Natural killer cell (primary cell): ENCODE results near the gene TSPAN17. TPM values are rescaled to one million over a fixed set of nuclear protein-coding genes. Genes with fewer than 3 reads are reported as not detected.

ENCODE experiments used
- ATAC-seq, 3 donors: fragments of 150-1000 bp in 2 of 3; fragments of 200-7000 bp in 1 of 3; cut with Tn5 transposase; 1 replicate in 1 of 3; 2 replicates in 2 of 3; pipeline ENCODE4 v1.10.0; 2021; ENCODE audit warnings: mild to moderate bottlenecking in 2 of 3, moderate library complexity in 2 of 3
- DNase-seq, 2 donors: peaks; one replicate each; pipeline versions ENCODE4 v3.0.0 to v3.0.0-alpha.2; 2013 to 2021; ENCODE audit warnings: mixed read lengths in 1 of 2
- H3K27ac ChIP-seq: one replicate; pipeline ENCODE4 v1.5.1; 2013; ENCODE audit warnings: mild to moderate bottlenecking, low read length
- H3K27me3 ChIP-seq: one replicate; pipeline ENCODE4 v1.6.1; 2013; ENCODE audit warnings: low read length; ENCODE audit not compliant: control insufficient read depth, insufficient read depth
- H3K36me3 ChIP-seq: one replicate; pipeline ENCODE4 v1.6.1; 2013; ENCODE audit warnings: low read length; ENCODE audit not compliant: control insufficient read depth, insufficient read depth
- H3K4me1 ChIP-seq: one replicate; pipeline ENCODE4 v1.6.1; 2013; ENCODE audit warnings: low read length; ENCODE audit not compliant: control insufficient read depth, insufficient read depth
- H3K4me3 ChIP-seq: one replicate; pipeline ENCODE4 v1.5.1; 2013; ENCODE audit warnings: low read length
- H3K9me3 ChIP-seq: one replicate; pipeline ENCODE4 v1.6.1; 2013; ENCODE audit warnings: low read length; ENCODE audit not compliant: control insufficient read depth, insufficient read depth
- H3K27ac Mint-ChIP-seq, 2 donors: one replicate each; pipeline ENCODE4 v1.8.0; 2022; ENCODE audit warnings: mild to moderate bottlenecking in 2 of 2, mixed read lengths in 2 of 2, moderate library complexity in 1 of 2
- H3K27me3 Mint-ChIP-seq, 2 donors: one replicate each; pipeline ENCODE4 v1.8.0; 2022; ENCODE audit warnings: low read depth in 2 of 2, mixed read lengths in 2 of 2
- H3K36me3 Mint-ChIP-seq: one replicate; pipeline ENCODE4 v1.8.0; 2022; ENCODE audit warnings: mixed read lengths
- H3K4me1 Mint-ChIP-seq, 2 donors: one replicate each; pipeline ENCODE4 v1.8.0; 2022; ENCODE audit warnings: mixed read lengths in 2 of 2
- H3K4me3 Mint-ChIP-seq: one replicate; pipeline ENCODE4 v1.8.0; 2022; ENCODE audit warnings: mild to moderate bottlenecking, moderate library complexity, mixed read lengths
- H3K9me3 Mint-ChIP-seq, 2 donors: one replicate each; pipeline ENCODE4 v1.8.0; 2022; ENCODE audit warnings: mixed read lengths in 2 of 2
- CTCF ChIP-seq: fragments of 200-600 bp; IDR thresholded peaks from one replicate; pipeline ENCODE4 v1.8.0; 2022; ENCODE audit warnings: antibody characterized with exemption
- WGBS: methylation state at CpG from one replicate; pipeline ENCODE4 v1.1.7; 2013; ENCODE audit warnings: missing lambda C conversion rate; ENCODE audit not compliant: insufficient coverage; 5-methylcytosine and 5-hydroxymethylcytosine counted together
- intact Hi-C: fragments of 100-400 bp; cut with micrococcal nuclease; formaldehyde crosslinking; loops from one replicate; pipeline ENCODE4 v1.14.2; 2022
- total RNA-seq, 4 donors: library from RNA; stranded (reverse); fragments of 120-200 nt in 1 of 4; gene quantifications; one replicate each; pipeline versions ENCODE4 v1.2.3 to v1.2.4, GENCODE V29; 2013 to 2022

TSPAN17 gene
- total RNA-seq, 3 donors from 2014 or later (not counting 1 experiment from before 2014, with no cell fraction given), result 24.1 to 29.4 (median 24.6) TPM

GRCh38 chr5:176687881-176688280 lies 40.6 kb downstream of the TSPAN17 start:
- Mint-ChIP-seq H3K4me3 (no peak overlapping the region), H3K4me1 (no peaks in the 10 kb centered on the region), H3K27me3 (peaks cover 43 to 65% of the 10 kb centered on the region in 2 donors), H3K36me3 (peaks cover 7% of the 10 kb centered on the region), H3K27ac (no peak overlapping the region), H3K9me3 (peaks cover 2 to 4% of the 10 kb centered on the region in 2 donors)
- TF ChIP-seq CTCF, result no peak
- no peaks in the 10 kb centered on the region for H3K36me3 ChIP-seq
- no peak overlapping the region for H3K27ac ChIP-seq
- ATAC-seq (no peak), DNase-seq (no peak)
- no peaks in the 10 kb centered on the region for H3K4me1 ChIP-seq
- H3K9me3 ChIP-seq, result peaks cover 7% of the 10 kb centered on the region
- intact Hi-C loops, result no loop called here
- 92% methylated on average over 5 of the region's 5 CpGs for WGBS
- no peak overlapping the region for H3K4me3 ChIP-seq
- peaks cover 13% of the 10 kb centered on the region for H3K27me3 ChIP-seq

- ATAC-seq, result no peak
- no peak for TF ChIP-seq CTCF
- intact Hi-C loops, result no loop called here
- no peaks in the 10 kb centered on the region for H3K9me3 Mint-ChIP-seq
- no peak for DNase-seq
- H3K27me3 ChIP-seq, result peaks cover 9% of the 10 kb centered on the region
- WGBS, result 90% methylated on average over 7 of the region's 7 CpGs
- no peak overlapping the region for H3K4me3 ChIP-seq
- no peaks in the 10 kb centered on the region for H3K4me1 Mint-ChIP-seq
- H3K27ac ChIP-seq, result no peak overlapping the region
- no peaks in the 10 kb centered on the region for H3K36me3 Mint-ChIP-seq
- no peak overlapping the region for H3K4me3 Mint-ChIP-seq
- H3K27ac Mint-ChIP-seq, result no peak overlapping the region
- no peaks in the 10 kb centered on the region for H3K36me3 ChIP-seq
- peaks cover 7% of the 10 kb centered on the region for H3K9me3 ChIP-seq
- H3K4me1 ChIP-seq, result no peaks in the 10 kb centered on the region
- peaks cover 45 to 63% of the 10 kb centered on the region in 2 donors for H3K27me3 Mint-ChIP-seq
These were observed 43.6 kb downstream of the TSPAN17 start for GRCh38 chr5:176690911-176691310.

DNA sequence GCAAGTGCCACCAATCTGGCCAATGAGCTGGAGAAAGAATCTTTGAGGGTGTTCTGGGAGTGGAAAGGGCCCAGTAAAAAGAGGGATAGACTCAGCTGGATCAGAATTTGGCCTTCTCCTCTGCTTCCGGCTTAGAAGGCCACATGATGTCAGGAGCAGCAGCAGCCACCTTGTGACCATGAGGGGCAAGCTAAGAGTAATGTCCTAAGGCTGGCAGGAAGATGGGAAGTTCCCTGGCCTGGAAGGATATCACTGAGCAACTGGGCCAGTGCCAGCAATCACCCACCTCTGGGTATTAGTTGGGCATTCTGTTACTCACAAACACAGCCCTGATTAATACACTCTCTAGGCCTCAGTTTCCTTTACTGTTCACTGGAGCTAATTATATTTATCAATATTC lies 44.2 kb downstream of the TSPAN17 start:
- peaks cover 7% of the 10 kb centered on the region for H3K9me3 ChIP-seq

More for the DNA sequence above, 44.2 kb downstream of the TSPAN17 start:
- Histone ChIP-seq H3K27ac (no peak overlapping the region), H3K27me3 (peaks cover 11% of the 10 kb centered on the region), H3K4me3 (no peak overlapping the region), H3K4me1 (no peaks in the 10 kb centered on the region), H3K36me3 (no peaks in the 10 kb centered on the region)
- Mint-ChIP-seq H3K4me1 (no peaks in the 10 kb centered on the region), H3K36me3 (no peaks in the 10 kb centered on the region), H3K27ac (no peak overlapping the region), H3K27me3 (peaks cover 49 to 66% of the 10 kb centered on the region in 2 donors), H3K9me3 (no peaks in the 10 kb centered on the region), H3K4me3 (no peak overlapping the region)
- DNase-seq (no peak), ATAC-seq (no peak)
- WGBS, result 88% methylated on average over 1 of the region's 1 CpG
- intact Hi-C loops, result no loop called here
- no peak for TF ChIP-seq CTCF
